NCI-H1694 (cell line): ENCODE results near the gene HNRNPK.

Experiments
- DNase-seq: peaks from one replicate; lab custom pipeline; 2025; lab: John Stamatoyannopoulos, UW

HNRNPK gene

GRCh38 chr9:83932851-83933250 lies 47.2 kb downstream of the HNRNPK start:
- no peak for DNase-seq

- no peak for DNase-seq
Observed at GRCh38 chr9:83932011-83932410, 48.0 kb downstream of the HNRNPK start.

- DNase-seq: no peak
Observed at GRCh38 chr9:83930881-83931280, 49.1 kb downstream of the HNRNPK start.

- DNase-seq: no peak
Observed at GRCh38 chr9:83927591-83927990, 52.4 kb downstream of the HNRNPK start.

GRCh38 chr9:83920927-83921707 lies 58.9 kb downstream of the HNRNPK start, which contains the start of gene KIF27:
Gene KIF27, minus strand, starts transcription at chr9:83921432. Its CDS starts 5,841 bp downstream, at chr9:83915591.
- peak; percentile 68 for DNase-seq

- DNase-seq: no peak
Observed at GRCh38 chr9:83920469-83920926, 59.5 kb downstream of the HNRNPK start.

- no peak for DNase-seq
Observed at GRCh38 chr9:83919111-83919510, 60.9 kb downstream of the HNRNPK start.
